Neutrophil (primary cell): Measurements from ENCODE around the gene SLC7A11.
A peak's percentile ranks its signal among the peaks of the same experiment; 100 is the strongest.

Experiments used
- H3K27ac ChIP-seq: fragments of 200-600 bp; sonication (generic); 2 replicates; pipeline ENCODE4 v1.5.1; 2016; ENCODE audit warnings: mild to moderate bottlenecking, moderate library complexity
- H3K27me3 ChIP-seq: fragments of 200-600 bp; sonication (generic); 2 replicates; pipeline ENCODE4 v1.6.0; 2016; ENCODE audit warnings: mild to moderate bottlenecking
- H3K36me3 ChIP-seq: fragments of 200-600 bp; sonication (generic); 2 replicates; pipeline ENCODE4 v1.5.1; 2017
- H3K4me1 ChIP-seq, 2 experiments: fragments of 200-600 bp in 1 of 2; sonication (generic) in 1 of 2; 1 replicate in 1 of 2; 2 replicates in 1 of 2; pipeline versions ENCODE4 v1.5.1 to v1.6.1; 2013 to 2016; ENCODE audit warnings: low read depth in 1 of 2, low read length in 1 of 2, mild to moderate bottlenecking in 1 of 2, moderate library complexity in 1 of 2; ENCODE audit not compliant: control insufficient read depth in 1 of 2, insufficient read depth in 1 of 2
- H3K4me3 ChIP-seq, 2 experiments: fragments of 200-600 bp in 1 of 2; sonication (generic) in 1 of 2; 1 replicate in 1 of 2; 2 replicates in 1 of 2; pipeline ENCODE4 v1.5.1; 2013 to 2016; ENCODE audit warnings: low read depth in 1 of 2, low read length in 1 of 2, mild to moderate bottlenecking in 1 of 2, moderate library complexity in 1 of 2
- H3K9me3 ChIP-seq: fragments of 200-600 bp; sonication (generic); 2 replicates; pipeline ENCODE4 v1.5.1; 2016
- CTCF ChIP-seq: fragments of 200-600 bp; sonication (generic); IDR thresholded peaks from 2 replicates; pipeline ENCODE4 v1.5.1; 2016; ENCODE audit warnings: antibody characterized with exemption

The SLC7A11 gene

GRCh38 chr4:138199568-138200235 lies 42.4 kb downstream of the SLC7A11 start:
- H3K36me3 ChIP-seq: no peaks in the 10 kb centered on the region
- no peaks in the 10 kb centered on the region for H3K9me3 ChIP-seq
- no peak overlapping the region for H3K4me3 ChIP-seq
- no peaks in the 10 kb centered on the region for H3K4me1 ChIP-seq
- TF ChIP-seq CTCF: no peak
- no peaks in the 10 kb centered on the region for H3K27me3 ChIP-seq
- no peak overlapping the region for H3K27ac ChIP-seq

DNA sequence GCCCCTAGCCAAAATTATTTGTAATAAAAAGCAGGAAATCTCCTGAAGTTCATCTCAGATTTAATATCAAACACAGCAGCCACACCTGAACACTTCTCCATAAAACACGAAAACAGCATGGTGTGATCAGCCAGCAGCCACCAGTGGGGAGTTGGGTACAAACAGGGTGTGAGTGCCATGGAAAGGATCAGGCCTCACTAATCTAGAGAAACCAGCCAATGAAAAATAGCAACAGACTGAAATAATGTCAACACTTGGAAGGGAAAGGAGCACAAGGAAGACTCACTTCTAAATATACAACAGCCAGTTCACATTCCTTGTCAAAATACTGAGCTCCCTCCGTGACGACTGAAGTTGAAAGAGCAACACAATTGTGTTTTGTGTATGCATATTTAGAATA lies 46.0 kb downstream of the SLC7A11 start:
- H3K4me1 ChIP-seq: no peaks in the 10 kb centered on the region
- no peaks in the 10 kb centered on the region for H3K36me3 ChIP-seq
- H3K27ac ChIP-seq: no peak overlapping the region
- no peak for TF ChIP-seq CTCF
- no peaks in the 10 kb centered on the region for H3K27me3 ChIP-seq
- H3K9me3 ChIP-seq: no peaks in the 10 kb centered on the region
- H3K4me3 ChIP-seq: no peak overlapping the region

DNA sequence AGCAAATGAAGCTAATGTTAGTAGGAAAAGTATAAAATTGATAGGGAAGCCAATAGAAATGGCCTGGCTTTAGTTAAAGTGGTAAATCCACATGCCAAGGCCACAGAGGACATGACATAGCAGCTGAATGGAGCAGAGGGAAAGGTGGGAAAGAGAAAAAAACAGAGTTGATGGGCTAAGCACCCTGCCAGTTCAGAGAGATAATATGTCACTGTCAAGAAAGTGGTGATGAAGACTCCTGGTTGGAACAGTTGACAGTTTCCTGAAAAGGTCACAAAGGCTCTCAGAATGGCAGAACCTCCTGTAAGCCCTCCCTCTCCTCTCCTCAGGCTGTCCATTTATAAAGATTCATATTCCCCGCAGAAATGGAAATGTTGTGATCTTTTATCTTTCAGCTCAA lies 48.2 kb downstream of the SLC7A11 start:
- no peaks in the 10 kb centered on the region for H3K36me3 ChIP-seq
- no peak for TF ChIP-seq CTCF
- H3K4me1 ChIP-seq: peaks cover 17 to 20% of the 10 kb centered on the region in 2 experiments

DNA sequence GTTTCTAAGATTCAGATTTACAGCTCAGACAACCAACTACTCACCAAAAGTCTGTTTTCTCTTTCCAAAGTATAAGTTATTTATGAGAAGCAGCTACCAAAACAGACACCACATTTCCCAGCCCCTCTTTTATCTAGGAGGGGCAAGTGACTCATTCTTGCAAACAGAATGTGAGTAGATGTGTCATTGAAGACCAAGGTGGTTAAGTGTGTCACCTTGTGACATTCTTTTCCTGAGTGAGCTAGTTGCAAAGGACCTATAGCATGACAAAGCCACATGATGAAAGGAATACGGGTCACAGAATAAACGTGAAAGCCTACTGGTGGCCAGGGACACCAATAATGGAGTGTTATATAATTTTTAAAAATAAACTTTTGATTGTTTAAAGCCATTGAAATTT lies 50.0 kb downstream of the SLC7A11 start:
- Histone ChIP-seq H3K4me3 (no peak overlapping the region), H3K27ac (no peak overlapping the region), H3K27me3 (no peaks in the 10 kb centered on the region), H3K9me3 (no peaks in the 10 kb centered on the region), H3K36me3 (no peaks in the 10 kb centered on the region), H3K4me1 (peaks cover 18 to 20% of the 10 kb centered on the region in 2 experiments)
- no peak for TF ChIP-seq CTCF

More for the DNA sequence above, 48.2 kb downstream of the SLC7A11 start:
- no peak overlapping the region for H3K27ac ChIP-seq
- H3K9me3 ChIP-seq: no peaks in the 10 kb centered on the region
- no peak overlapping the region for H3K4me3 ChIP-seq
- no peaks in the 10 kb centered on the region for H3K27me3 ChIP-seq

GRCh38 chr4:138190452-138190858 lies 51.7 kb downstream of the SLC7A11 start:
- H3K4me1 ChIP-seq: peaks cover 18 to 20% of the 10 kb centered on the region in 2 experiments
- H3K4me3 ChIP-seq: no peak overlapping the region
- H3K27me3 ChIP-seq: no peaks in the 10 kb centered on the region
- H3K27ac ChIP-seq: peak overlapping the region; percentile 55
- H3K9me3 ChIP-seq: no peaks in the 10 kb centered on the region
- H3K36me3 ChIP-seq: no peaks in the 10 kb centered on the region
- TF ChIP-seq CTCF: no peak
